Neural cell (in vitro differentiated cells): Measurements from ENCODE around the gene LMNA. TPM values are rescaled to one million over a fixed set of nuclear protein-coding genes. Genes with fewer than 3 reads are reported as not detected.

ENCODE experiments used
- H2AFZ ChIP-seq: fragments of 200-600, 300-800 bp; sonication (generic), shearing (Covaris generic); 2 replicates; pipeline ENCODE4 v1.6.0; 2014; ENCODE audit warnings: low read depth, mild to moderate bottlenecking, antibody characterized with exemption, low read length, moderate library complexity
- H3F3A ChIP-seq: fragments of 200-600 bp; shearing (Covaris generic); 2 replicates; pipeline ENCODE4 v1.6.1; 2016; ENCODE audit warnings: mild to moderate bottlenecking, moderate library complexity, mixed read lengths, antibody characterized with exemption, low read length; ENCODE audit not compliant: insufficient read depth, poor library complexity, severe bottlenecking
- H3K27ac ChIP-seq: fragments of 200-600, 300-800 bp; sonication (generic), shearing (Covaris generic); 2 replicates; pipeline ENCODE4 v1.5.1; 2014; ENCODE audit warnings: mild to moderate bottlenecking, low read length, moderate library complexity
- H3K27me3 ChIP-seq: fragments of 300-800, 200-600 bp; sonication (generic), shearing (Covaris generic); 2 replicates; pipeline ENCODE4 v1.6.0; 2014; ENCODE audit warnings: mild to moderate bottlenecking, low read depth, low read length, moderate library complexity; ENCODE audit not compliant: insufficient read depth
- H3K36me3 ChIP-seq: fragments of 300-800, 200-600 bp; sonication (generic), shearing (Covaris generic); 2 replicates; pipeline ENCODE4 v1.5.1; 2014; ENCODE audit warnings: mild to moderate bottlenecking, antibody characterized with exemption, low read length, moderate library complexity; ENCODE audit not compliant: insufficient read depth
- H3K4me2 ChIP-seq: fragments of 300-800, 200-600 bp; sonication (generic), shearing (Covaris generic); 2 replicates; pipeline ENCODE4 v1.6.0; 2014; ENCODE audit warnings: mild to moderate bottlenecking, low read length
- H3K4me3 ChIP-seq: fragments of 300-800, 200-600 bp; sonication (generic), shearing (Covaris generic); 2 replicates; pipeline ENCODE4 v1.5.1; 2014; ENCODE audit warnings: mild to moderate bottlenecking, low read length, moderate library complexity
- H3K79me2 ChIP-seq: fragments of 200-600 bp; shearing (Covaris generic); replicated peaks from 2 replicates; pipeline ENCODE4 v1.6.0; 2014; ENCODE audit warnings: mild to moderate bottlenecking, low read length, moderate library complexity; ENCODE audit not compliant: insufficient read depth
- H3K9ac ChIP-seq: fragments of 300-800, 200-600 bp; sonication (generic), shearing (Covaris generic); 2 replicates; pipeline ENCODE4 v1.6.1; 2016; ENCODE audit warnings: mild to moderate bottlenecking, low read length, mixed read lengths
- H3K9me2 ChIP-seq: fragments of 200-600 bp; shearing (Covaris generic); 2 replicates; pipeline ENCODE4 v1.6.1; 2016; ENCODE audit warnings: mild to moderate bottlenecking, low read length, mixed read lengths; ENCODE audit not compliant: insufficient read depth
- H3K9me3 ChIP-seq: fragments of 200-600, 300-800 bp; sonication (generic), shearing (Covaris generic); 2 replicates; pipeline ENCODE4 v1.6.1; 2016; ENCODE audit warnings: mild to moderate bottlenecking, mixed run types, low read length, moderate library complexity, mixed read lengths
- H4K20me1 ChIP-seq: fragments of 200-600 bp; shearing (Covaris generic); 2 replicates; pipeline ENCODE4 v1.6.1; 2016; ENCODE audit warnings: mild to moderate bottlenecking, mixed run types; ENCODE audit not compliant: insufficient read depth
- EP300 ChIP-seq: fragments of 450-650 bp; conservative IDR thresholded peaks from 2 replicates; pipeline ENCODE4 v1.6.1; 2014; ENCODE audit warnings: antibody characterized with exemption, mild to moderate bottlenecking, moderate library complexity; ENCODE audit not compliant: poor library complexity, severe bottlenecking
- EZH2 ChIP-seq: fragments of 200-600, 300-800 bp; shearing (Covaris generic), sonication (generic); IDR thresholded peaks from 2 replicates; pipeline ENCODE4 v1.6.1; 2014; ENCODE audit warnings: antibody characterized with exemption, low read length, borderline replicate concordance, mild to moderate bottlenecking; ENCODE audit not compliant: insufficient read depth, poor library complexity, severe bottlenecking
- MXI1 ChIP-seq: fragments of 450-650 bp; conservative IDR thresholded peaks from 2 replicates; pipeline ENCODE4 v1.6.1; 2014; ENCODE audit warnings: antibody characterized with exemption, mild to moderate bottlenecking; ENCODE audit not compliant: poor library complexity, severe bottlenecking
- POLR2AphosphoS5 ChIP-seq: IDR thresholded peaks from 2 replicates; pipeline ENCODE4 v1.6.1; 2012
- RAD21 ChIP-seq: fragments of 450-650 bp; conservative IDR thresholded peaks from 2 replicates; pipeline ENCODE4 v1.6.1; 2014; ENCODE audit warnings: antibody characterized with exemption, mild to moderate bottlenecking, moderate library complexity
- SMC3 ChIP-seq: fragments of 450-650 bp; conservative IDR thresholded peaks from 2 replicates; pipeline ENCODE4 v1.6.1; 2014; ENCODE audit warnings: antibody characterized with exemption, mild to moderate bottlenecking, moderate library complexity; ENCODE audit not compliant: poor library complexity
- TAF1 ChIP-seq: IDR thresholded peaks from 2 replicates; pipeline ENCODE4 v1.6.1; 2012; ENCODE audit warnings: low read depth
- polyA plus RNA-seq: library from polyadenylated mRNA; depleted of rRNA; stranded (reverse); fragments of >200 nt; gene quantifications from 2 replicates; pipeline ENCODE4 v1.2.3, GENCODE V29; 2014
- TF ChIP-seq, protein P1 (sequence below): IDR thresholded peaks from 2 replicates; pipeline ENCODE4 v1.6.1; 2012; ENCODE audit warnings: borderline replicate concordance
- TF ChIP-seq, protein P2 (sequence below): fragments of 450-650 bp; IDR thresholded peaks from 2 replicates; pipeline ENCODE4 v1.5.1; 2014; ENCODE audit warnings: antibody characterized with exemption, mild to moderate bottlenecking, moderate library complexity; ENCODE audit not compliant: poor library complexity, severe bottlenecking

Gene LMNA
- polyA plus RNA-seq, 1 donor from 2014 or later: 90.7 TPM

DNA sequence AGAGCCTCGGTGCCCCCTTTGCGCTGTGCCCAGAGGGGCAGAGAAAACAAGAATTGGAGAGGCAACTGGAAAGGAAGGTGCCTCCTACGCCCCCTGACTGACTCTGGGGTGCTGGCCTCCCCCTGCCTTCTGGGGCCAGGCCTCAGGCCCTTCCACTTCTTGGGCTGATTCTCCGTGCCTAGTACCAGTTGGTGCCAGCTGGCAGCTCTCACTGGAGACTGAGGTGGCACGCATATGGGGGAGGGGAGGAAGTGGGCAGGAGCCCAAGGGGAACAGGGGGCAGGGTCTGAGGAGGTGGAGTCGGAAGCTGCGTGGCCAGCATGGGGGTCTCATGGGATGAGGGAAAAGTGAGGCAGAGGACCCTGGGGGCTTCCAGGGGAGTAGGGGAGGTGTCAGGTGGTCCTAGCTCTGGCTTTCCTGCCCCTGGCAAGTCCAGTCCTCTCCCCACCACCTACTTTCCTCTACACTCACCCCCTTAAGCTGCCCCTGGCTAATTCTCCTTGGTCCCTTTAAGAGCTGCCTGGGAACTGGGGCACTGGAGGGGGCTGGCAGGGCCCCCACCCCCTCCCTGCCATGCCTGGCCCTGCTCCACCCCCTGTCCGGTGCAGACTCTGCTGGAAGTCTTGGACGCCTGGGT, 32.4 kb downstream of the LMNA start:
- no peak overlapping the region for H3K9ac ChIP-seq
- no peak overlapping the region for H3K4me2 ChIP-seq
- no peaks in the 10 kb centered on the region for H3F3A ChIP-seq
- no peak overlapping the region for H3K4me3 ChIP-seq
- no peaks in the 10 kb centered on the region for H3K9me2 ChIP-seq
- TF ChIP-seq RAD21: no peak
- TF ChIP-seq EZH2: no peak
- TF ChIP-seq POLR2AphosphoS5: no peak
- TF ChIP-seq TAF1: no peak
- TF ChIP-seq EP300: no peak
- no peak for TF ChIP-seq MXI1
- TF ChIP-seq, protein P1, sequence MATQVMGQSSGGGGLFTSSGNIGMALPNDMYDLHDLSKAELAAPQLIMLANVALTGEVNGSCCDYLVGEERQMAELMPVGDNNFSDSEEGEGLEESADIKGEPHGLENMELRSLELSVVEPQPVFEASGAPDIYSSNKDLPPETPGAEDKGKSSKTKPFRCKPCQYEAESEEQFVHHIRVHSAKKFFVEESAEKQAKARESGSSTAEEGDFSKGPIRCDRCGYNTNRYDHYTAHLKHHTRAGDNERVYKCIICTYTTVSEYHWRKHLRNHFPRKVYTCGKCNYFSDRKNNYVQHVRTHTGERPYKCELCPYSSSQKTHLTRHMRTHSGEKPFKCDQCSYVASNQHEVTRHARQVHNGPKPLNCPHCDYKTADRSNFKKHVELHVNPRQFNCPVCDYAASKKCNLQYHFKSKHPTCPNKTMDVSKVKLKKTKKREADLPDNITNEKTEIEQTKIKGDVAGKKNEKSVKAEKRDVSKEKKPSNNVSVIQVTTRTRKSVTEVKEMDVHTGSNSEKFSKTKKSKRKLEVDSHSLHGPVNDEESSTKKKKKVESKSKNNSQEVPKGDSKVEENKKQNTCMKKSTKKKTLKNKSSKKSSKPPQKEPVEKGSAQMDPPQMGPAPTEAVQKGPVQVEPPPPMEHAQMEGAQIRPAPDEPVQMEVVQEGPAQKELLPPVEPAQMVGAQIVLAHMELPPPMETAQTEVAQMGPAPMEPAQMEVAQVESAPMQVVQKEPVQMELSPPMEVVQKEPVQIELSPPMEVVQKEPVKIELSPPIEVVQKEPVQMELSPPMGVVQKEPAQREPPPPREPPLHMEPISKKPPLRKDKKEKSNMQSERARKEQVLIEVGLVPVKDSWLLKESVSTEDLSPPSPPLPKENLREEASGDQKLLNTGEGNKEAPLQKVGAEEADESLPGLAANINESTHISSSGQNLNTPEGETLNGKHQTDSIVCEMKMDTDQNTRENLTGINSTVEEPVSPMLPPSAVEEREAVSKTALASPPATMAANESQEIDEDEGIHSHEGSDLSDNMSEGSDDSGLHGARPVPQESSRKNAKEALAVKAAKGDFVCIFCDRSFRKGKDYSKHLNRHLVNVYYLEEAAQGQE: no peak
- no peak for TF ChIP-seq SMC3
- TF ChIP-seq, protein P2, sequence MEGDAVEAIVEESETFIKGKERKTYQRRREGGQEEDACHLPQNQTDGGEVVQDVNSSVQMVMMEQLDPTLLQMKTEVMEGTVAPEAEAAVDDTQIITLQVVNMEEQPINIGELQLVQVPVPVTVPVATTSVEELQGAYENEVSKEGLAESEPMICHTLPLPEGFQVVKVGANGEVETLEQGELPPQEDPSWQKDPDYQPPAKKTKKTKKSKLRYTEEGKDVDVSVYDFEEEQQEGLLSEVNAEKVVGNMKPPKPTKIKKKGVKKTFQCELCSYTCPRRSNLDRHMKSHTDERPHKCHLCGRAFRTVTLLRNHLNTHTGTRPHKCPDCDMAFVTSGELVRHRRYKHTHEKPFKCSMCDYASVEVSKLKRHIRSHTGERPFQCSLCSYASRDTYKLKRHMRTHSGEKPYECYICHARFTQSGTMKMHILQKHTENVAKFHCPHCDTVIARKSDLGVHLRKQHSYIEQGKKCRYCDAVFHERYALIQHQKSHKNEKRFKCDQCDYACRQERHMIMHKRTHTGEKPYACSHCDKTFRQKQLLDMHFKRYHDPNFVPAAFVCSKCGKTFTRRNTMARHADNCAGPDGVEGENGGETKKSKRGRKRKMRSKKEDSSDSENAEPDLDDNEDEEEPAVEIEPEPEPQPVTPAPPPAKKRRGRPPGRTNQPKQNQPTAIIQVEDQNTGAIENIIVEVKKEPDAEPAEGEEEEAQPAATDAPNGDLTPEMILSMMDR: no peak
- no peaks in the 10 kb centered on the region for H3K27me3 ChIP-seq
- H3K79me2 ChIP-seq: no peaks in the 10 kb centered on the region
- no peaks in the 10 kb centered on the region for H3K36me3 ChIP-seq
- H2AFZ ChIP-seq: no peak overlapping the region
- H3K9me3 ChIP-seq: no peaks in the 10 kb centered on the region
- no peaks in the 10 kb centered on the region for H4K20me1 ChIP-seq
- H3K27ac ChIP-seq: no peak overlapping the region

DNA sequence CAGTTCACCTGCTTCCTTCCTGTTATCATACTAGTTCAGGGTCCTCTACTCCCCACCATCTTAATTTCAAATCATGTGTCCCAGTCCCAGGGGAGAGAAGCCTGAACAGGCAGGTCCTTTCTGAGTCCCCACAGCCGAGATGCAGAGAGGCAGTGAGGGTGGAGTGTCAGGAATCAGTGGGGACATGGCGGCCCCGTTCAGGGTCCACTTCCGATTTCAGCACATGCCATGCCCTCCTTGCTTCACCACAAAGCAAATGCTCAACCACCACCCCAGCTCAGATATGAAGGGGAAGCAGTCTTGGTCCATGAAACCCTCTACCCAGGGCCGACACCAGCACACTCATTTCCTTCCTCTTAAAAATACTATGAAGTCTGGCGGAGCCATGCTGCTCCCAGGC, 33.7 kb downstream of the LMNA start:
- no peak overlapping the region for H3K4me2 ChIP-seq
- no peaks in the 10 kb centered on the region for H3K79me2 ChIP-seq
- H3K9me3 ChIP-seq: no peaks in the 10 kb centered on the region
- no peak overlapping the region for H3K4me3 ChIP-seq
- no peaks in the 10 kb centered on the region for H3F3A ChIP-seq
- no peaks in the 10 kb centered on the region for H3K27me3 ChIP-seq
- H3K9me2 ChIP-seq: no peaks in the 10 kb centered on the region
- no peak overlapping the region for H2AFZ ChIP-seq
- no peaks in the 10 kb centered on the region for H3K36me3 ChIP-seq
- H4K20me1 ChIP-seq: no peaks in the 10 kb centered on the region
- H3K9ac ChIP-seq: no peak overlapping the region
- no peak overlapping the region for H3K27ac ChIP-seq
- TF ChIP-seq MXI1 (no peak), TAF1 (no peak), SMC3 (no peak), EZH2 (no peak), RAD21 (no peak), EP300 (no peak)
- TF ChIP-seq, protein P1: no peak
